Measurements from ENCODE around the gene SLIT3.

GRCh38 chr5:168747987-168748777 lies 552.8 kb downstream of the SLIT3 start:
- no peak for TF ChIP-seq CTCF (IDR thresholded peaks at IDR 0.05)
- TF ChIP-seq POLR2A (IDR thresholded peaks at IDR 0.05) = no peak
- TF ChIP-seq POLR2AphosphoS5 (IDR thresholded peaks at IDR 0.05; ENCODE audit: insufficient read depth in 1 of 2, low read depth in 1 of 2) = no peak
